Measurements from ENCODE around the gene CRCP. TPM values are rescaled to one million over a fixed set of nuclear protein-coding genes. Genes with fewer than 3 reads are reported as not detected.
"Not testable (repeated sequence)": the region's sequence is repeated elsewhere in the genome, so short reads cannot be mapped to it uniquely, and the experiment has no call there.

Gene CRCP
- 44.9 and 50.9 TPM in 2 replicates for polyA plus RNA-seq (2014; cell fraction: cytosol; rRNA removed)
- polyA plus RNA-seq (2014; cell fraction: nucleus; rRNA removed): 14.9 and 17.1 TPM in 2 replicates

DNA sequence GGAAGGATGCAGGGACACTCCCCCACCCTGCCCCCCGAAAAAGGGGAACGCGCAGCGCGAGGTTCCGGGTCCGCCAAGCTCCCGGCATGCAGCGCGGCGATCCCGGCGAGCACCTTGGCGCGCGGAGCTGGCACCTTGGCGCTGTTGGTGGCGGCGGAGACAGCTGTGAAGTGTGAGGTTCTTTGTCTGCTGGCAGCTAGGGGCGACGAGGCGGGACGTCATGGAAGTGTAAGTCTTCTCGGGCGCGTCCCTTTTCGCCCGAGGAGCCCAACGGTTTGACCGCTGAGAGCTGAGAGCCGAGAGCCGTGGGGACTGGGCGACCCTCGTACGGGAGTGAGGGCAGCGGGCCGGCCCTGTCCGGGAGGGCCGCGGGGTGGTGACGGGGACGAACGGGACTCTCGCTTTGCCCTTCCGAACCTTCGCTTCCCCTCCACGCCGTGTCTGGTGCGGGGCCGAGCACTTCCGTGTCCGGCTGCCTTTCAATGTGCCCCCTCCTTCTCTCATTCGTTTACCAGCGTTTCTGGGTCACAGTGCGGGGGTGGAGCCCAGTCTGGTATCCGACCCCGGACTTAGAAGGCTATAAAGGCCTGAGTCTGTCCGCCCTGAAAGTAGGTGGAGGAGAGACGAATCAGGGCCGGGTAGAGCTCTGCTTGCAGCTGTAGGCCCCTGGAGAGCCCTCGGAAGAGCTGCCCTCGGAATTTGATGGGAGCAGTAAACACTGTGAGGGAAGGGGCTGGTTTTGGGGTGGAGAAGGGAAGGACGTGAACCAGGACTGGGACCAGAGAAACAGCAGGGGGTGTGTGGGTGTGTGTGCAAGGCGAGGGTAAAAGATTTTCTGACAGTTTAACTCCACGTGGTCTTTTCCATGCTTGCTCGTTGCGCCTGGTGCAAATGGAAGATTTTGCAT is at the start of gene CRCP:
TSS of gene CRCP (plus strand) at position 105 of the 907 bp plus-strand sequence. CDS start at position 221, 116 bp downstream.
- peak; percentile 78 for DNase-seq (ENCODE audit: low spot score)

DNA sequence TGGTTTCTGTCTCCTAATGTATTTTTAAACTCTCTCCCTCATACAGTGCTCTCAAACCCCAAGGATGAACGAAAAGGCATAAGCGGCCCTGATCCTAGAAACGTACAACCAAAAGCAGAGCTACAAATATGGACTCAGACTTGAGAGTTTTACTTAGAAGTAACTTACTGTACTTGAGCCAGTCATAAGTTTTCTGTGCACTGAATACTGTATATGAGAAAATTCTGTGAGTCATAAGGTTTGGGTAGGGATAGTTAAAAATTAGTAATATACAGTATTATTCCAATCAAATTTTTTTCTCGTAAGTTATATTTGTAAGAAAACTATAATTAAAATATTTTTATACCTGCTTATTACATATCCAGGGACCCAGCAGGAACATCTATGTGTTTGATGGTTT is 44.9 kb upstream of the CRCP start:
- no peak for DNase-seq (ENCODE audit: low spot score)

DNA sequence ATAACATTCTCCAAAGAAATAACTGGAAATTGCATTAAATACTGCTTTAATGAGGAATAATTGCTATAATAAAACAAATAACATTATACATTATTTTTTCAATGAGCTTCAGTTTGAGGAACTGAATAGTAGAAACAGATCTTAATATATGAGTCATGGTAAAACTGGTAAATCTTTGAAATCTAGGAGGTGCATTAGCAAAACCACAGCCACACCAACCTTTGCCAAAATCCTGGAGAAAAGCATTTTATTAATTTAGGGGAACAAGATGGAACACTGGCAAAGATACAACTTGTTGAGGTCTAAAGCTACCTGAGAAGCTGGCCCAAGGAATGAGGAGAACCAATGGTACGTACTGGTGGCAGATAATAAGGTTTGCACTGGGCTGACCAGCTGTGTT is 44.4 kb upstream of the CRCP start:
- DNase-seq (ENCODE audit: low spot score): no peak

DNA sequence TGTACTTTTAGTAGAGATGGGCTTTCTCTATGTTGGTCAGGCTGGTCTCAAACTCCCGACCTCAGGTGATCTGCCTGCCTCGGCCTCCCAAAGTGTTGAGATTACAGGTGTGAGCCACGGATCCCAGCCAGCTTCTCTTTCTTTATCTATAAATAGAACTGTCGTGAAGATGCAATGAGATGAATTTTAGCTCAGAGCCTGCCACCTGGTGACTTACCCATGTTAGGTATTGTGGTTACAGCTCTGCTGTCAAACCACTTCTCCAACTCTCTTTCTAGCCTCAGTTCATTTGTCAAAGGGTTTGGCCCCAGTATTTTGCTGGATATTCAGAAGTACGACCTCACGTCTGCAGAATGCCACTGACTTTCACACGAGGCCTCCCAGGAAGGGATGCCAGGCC is 42.4 kb upstream of the CRCP start:
- not testable (repeated sequence) for DNase-seq (ENCODE audit: low spot score)

DNA sequence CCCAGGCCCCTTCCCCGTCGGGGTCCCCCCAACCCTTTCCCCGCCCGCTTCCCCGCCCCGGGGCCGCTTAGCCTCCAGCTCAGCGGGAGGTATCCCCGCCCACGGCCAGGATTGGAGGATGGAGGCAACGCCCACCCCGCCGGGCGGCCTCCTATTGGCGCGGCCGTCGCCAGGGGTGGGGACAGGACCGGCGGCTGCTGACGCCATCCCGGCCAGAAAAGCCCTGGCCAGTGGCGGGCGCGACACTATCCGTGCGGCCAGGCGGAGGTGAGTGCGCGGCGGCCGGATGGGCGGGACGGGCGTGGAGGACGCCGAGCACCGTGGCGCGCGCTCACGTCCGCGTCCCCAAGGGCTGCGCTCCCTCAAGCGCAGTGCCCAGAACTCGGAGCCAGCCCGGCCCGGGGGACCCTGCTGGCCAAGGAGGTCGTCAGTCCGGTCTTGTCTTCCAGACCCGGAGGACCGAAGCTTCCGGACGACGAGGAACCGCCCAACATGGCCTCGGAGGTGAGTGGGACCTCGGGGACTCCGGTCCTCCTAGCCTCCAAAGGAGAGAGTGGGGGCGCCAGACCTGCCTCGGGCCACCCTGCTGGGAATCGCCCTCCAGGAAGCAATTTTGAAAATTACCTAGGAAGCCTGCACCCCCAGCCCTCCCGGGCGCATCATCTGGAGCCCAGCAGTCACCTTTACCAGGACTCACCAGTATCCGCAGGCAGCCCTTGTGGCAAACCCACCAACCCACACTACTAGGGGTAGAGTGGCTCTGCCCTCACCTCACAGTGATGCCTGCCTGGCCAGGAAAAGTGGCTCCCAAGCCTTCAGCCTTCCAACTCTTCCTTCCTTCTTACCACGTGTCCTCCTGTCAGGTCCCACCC is 38.8 kb upstream of the CRCP start, which contains the start of gene ASL:
TSS of gene ASL (plus strand) at position 230 of the 872 bp plus-strand sequence. CDS start at position 493, 263 bp downstream.
- peak; percentile 92 for DNase-seq (ENCODE audit: low spot score)

DNA sequence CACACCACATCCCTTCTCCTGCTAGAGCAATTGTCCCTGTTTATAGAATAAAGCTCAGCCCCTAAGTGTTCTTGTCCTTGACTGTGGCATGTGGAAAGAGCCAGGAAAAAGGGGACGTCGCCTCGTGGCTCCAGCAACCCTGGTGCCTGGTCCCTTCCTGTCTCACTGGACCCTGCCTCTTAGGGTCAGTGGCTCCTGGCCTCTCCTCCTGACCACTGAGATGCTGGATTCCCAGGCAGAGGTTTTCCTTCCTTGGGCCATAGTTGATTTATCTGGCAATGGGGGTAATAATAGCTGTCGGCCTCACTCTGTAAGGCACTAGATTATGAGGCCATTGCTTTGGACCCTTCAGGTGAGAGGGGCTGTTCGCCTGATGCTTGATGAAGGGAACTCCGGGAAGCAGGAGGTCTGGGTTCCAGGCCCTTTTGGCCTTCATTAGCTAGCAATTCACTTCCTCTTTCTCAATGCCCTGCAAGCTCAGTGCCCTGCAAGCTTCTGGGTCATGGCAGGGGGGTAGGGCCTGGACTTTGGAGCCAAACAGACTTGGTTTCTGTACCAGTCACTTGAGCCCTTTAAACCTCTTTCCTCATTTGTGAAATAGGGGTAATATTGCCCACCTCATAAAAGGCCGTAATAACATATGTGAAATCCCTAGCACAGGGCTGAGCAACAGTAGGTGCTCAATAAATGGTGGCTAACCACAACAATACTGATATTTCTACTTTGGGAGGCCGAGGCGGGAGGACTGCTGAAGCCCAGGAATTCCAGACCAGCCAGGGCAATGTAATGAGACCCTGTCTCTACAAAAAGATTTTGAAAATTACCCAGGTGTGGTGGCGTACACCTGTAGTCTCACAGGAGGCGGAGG is 38.0 kb upstream of the CRCP start:
- no peak for DNase-seq (ENCODE audit: low spot score)

DNA sequence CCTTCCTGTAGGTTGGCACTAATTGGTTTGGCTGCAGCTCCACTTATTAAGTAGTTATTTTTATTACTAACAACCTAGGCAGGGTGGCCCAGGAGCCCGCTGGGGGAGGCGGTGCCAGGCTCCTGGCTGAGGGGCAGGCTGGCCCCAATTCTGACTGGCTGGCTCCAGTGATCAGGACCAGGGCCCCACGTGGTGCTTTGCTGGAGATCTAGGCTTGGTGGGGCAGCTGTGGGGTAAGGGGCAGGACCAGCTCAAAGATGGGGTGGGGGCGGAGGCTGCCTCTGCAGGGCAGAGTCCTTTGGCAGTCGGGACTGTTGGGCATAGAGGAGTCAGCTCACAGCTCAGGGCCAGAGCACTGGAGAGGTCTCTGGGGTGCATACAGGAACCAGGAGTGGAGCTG is 36.6 kb upstream of the CRCP start:
- no peak for DNase-seq (ENCODE audit: low spot score)

DNA sequence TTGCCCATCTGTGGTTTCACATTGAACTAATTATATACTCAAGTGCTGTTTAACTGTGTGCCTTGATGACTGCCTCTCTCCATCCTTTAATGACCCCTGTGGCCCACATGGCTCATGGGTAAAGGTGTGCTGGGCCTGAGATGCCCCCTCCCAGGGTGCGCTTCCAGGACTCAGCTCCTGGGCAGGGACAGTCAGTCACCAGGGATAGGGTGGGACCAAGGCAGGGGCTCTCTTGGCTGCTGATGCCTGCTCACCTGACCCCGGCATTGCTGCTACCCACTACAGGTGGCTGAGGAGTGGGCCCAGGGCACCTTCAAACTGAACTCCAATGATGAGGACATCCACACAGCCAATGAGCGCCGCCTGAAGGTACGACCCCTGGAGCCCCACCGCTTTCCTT is 32.6 kb upstream of the CRCP start:
- DNase-seq (ENCODE audit: low spot score): no peak

DNA sequence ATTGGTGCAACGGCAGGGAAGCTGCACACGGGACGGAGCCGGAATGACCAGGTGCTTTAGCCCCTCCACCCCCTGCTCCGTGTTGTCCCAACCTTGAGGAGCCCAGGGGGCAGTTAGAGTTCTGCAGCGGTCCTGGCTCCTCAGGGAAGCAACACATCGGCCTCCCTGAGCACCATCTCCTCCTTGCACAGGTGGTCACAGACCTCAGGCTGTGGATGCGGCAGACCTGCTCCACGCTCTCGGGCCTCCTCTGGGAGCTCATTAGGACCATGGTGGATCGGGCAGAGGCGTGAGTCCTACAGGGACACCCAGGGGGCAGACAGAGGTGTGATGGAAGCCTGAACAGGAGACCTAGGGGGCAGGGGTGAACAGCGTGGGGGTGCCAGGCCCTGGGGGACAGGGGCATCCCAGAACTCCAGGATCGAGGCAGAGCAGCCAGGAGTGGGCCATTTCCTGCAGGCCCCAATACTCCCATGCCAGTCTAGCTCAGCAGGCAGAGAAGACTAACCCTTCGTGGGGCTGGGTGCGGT is 31.7 kb upstream of the CRCP start:
- no peak for DNase-seq (ENCODE audit: low spot score)

DNA sequence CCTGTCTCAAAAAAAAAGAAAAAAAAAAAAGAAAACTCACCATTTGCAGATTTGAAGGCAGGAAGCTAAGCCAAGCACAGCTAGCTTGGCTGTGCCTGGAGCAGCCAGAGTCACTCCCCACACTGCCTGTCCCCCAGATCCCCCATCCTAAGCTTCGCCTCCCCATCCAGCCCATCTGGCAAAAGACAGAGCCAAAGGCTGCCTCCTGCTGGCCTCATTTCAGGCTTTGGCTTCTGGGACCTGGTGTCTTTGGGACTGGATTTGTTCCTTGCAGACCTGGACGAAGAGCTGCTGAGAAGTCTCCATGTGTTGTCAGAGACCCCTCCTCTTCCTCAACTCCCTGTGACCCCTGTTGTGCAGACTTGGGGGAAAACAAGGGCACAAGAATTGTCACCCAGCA is 31.0 kb upstream of the CRCP start:
- DNase-seq (ENCODE audit: low spot score): no peak

DNA sequence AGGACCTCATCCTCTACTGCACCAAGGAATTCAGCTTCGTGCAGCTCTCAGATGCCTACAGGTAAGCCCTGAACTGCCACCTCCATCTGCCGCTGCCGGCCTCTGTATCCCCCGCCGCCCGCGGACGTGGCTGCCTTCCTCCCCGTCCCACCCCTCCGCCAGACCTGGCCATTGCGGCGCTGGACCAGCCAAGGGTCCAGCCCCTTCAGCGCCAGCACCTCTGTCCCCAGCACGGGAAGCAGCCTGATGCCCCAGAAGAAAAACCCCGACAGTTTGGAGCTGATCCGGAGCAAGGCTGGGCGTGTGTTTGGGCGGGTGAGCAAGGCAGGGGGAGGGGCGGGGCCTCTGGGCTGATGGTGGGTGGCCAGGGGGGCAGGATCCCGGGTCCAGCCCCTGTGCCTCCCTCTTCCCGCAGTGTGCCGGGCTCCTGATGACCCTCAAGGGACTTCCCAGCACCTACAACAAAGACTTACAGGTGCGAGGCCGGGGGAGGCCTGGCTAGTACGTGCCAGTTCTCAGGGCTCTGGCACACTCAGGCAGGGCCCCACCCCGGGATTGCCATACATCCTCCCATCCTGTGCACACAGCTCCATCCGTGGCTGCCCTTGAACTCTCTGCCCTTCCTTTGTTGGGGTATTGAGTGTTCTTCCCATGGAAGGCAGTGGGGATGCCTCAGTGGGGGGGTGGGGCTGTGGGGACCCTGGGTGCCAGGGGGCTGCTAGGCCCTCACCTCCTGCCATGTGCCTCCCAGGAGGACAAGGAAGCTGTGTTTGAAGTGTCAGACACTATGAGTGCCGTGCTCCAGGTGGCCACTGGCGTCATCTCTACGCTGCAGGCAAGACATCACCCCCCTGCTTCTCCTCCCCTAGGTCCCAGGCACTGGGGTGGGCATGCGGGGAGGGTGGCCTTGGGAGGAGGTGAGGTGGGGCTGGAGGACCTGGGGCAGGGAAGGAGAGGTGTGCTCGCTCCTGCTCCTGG is 25.5 kb upstream of the CRCP start:
- no peak for DNase-seq (ENCODE audit: low spot score)

DNA sequence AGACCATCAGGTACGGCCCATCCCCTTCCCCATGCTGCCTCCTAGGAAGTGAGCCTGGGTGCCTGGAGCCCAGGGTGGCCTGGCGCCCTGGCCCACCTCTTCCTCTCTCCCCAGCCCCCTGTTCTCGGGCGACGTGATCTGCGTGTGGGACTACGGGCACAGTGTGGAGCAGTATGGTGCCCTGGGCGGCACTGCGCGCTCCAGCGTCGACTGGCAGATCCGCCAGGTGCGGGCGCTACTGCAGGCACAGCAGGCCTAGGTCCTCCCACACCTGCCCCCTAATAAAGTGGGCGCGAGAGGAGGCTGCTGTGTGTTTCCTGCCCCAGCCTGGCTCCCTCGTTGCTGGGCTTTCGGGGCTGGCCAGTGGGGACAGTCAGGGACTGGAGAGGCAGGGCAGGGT is 22.0 kb upstream of the CRCP start:
- DNase-seq (ENCODE audit: low spot score): no peak

DNA sequence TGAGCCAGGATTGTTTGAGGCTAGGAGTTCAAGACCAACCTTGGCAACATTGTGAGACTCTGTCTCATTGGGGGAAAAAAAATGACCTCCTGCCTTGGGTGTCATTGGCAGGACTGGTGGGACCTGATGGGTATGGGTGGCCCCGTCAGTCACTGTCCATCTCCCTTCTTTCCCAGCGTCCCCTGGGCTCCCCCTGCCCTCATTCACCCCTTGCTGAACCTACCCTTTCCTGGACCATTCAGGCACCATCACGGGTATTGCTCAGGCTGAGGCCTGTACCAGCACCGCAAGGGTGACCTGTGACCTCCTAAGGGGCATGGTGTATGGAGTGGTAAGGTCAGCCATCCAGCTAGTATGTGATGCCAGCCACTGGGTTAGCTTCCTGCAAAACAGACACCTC is 19.6 kb upstream of the CRCP start:
- DNase-seq (ENCODE audit: low spot score): no peak

DNA sequence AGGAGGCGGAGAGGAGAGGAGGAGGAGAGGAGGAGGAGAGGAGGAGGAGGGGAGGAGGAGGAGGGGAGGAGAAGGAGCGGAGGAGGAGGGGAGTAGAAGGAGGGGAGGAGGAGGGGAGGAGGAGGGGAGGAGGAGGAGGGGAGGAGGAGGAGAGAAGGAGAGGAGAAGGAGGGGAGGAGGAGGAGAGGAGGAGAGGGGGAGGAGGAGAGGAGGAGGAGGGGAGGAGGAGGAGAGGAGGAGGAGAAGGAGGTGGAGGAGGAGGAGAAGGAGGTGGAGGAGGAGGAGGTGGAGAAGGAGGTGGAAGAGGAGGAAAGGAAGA is 15.5 kb upstream of the CRCP start:
- no peak for DNase-seq (ENCODE audit: low spot score)

DNA sequence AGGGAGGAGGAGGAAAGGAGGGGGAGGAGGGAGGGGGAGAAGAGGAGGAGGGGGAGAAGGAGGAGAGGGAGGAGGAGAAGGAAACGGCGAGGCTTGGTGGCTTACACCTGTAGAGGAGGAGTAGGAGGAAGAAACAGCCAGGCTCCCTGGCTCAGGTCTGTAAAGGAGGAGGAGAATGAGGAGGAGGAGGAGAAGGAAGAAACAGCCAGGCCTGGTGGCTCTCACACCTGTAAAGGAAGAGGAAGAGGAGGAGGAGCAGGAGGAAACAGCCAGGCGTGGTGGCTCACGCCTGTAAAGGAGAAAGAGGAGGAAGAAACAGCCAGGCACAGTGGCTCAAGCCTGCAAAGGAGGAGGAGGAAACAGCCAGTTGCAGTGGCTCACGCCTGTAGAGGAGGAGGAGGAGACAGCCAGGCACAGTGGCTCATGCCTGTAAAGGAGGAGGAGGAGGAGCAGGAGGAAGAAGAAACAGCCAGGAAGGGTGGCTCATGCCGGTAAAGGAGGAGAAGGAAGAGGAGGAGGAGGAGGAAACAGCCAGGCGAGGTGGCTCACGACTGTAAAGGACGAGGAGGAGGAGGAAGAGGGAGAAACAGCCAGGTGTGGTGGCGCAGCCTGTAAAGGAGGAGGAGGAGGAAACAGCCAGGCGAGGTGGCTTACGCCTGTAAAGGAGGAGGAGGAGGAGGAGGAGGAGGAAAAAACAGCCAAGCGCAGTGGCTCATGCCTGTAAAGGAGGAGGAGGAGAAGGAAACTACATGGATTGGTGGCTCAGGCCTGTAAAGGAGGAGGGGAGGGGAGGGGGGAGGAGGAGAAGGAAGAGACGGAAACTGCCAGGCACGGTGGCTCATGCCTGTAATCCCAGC is 14.9 kb upstream of the CRCP start:
- DNase-seq (ENCODE audit: low spot score): peak; percentile 87

DNA sequence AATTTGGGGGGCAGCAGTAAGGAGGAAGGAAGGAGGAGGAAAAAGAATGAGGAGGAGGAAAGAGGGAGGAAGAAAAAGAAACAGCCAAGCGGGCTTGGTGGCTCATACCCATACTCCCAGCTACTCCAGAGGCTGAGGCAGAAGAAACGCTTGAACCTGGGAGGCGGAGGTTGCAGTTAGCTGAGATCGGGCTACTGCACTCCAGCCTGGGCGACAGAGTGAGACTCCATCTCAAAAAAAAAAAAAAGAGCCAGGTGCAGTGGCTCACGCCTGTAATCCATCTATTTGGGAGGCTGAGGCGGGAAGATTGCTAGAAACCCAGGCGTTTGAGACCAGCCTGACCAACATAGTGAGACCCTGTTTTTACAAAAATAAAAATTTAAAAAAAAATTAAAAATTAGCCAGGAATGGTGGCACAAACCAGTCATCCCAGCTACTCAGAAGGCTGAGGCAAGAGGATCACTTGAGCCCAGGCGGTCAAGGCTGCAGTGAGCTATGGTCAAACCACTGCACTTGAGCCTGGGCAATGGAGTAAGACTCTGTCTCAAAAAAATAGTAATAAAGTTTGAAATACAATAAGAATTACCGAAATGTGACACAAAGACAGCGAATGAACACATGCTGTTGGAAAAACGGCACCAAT is 14.1 kb upstream of the CRCP start:
- no peak for DNase-seq (ENCODE audit: low spot score)

DNA sequence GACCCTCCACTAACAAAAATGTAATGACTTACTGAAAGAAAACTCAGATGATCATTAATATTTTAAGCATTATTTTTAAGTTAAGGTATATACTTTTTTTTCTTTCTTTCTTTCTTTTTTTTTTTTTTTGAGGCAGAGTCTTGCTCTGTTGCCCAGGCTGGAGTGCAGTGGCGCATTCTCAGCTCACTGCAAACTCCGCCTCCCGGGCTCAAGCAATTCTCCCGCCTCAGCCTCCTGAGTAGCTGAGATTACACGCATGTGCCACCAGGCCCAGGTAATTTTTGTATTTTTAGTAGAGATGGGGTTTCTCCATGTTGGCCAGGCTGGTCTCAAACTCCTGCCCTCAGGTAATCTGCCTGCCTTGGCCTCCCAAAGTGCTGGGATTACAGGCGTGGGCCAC is 12.5 kb upstream of the CRCP start:
- DNase-seq (ENCODE audit: low spot score): not testable (repeated sequence)

DNA sequence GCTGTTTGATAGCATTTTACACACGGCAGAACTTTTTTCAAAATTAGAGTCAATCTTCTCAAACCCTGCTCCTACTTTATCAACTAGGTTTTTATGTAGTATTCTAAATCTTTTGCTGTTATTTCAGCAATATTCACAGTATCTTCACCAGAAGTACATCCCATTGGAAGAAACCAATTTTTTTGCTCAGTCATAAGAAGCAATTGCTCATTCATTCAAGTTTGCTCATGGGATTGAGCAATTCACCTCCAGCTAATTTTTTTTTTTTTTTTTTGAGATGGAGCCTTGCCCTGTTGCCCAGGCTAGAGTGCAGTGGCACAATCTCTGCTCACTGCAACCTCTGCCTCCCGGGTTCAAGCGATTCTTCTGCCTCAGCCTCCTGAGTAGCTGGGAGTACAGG is 10.7 kb upstream of the CRCP start:
- DNase-seq (ENCODE audit: low spot score): not testable (repeated sequence)

Data from SK-N-DZ (cell line).